HG03571 (cell line): ENCODE measurements around the gene HNRNPM.

Experiments used
- ATAC-seq: cut with Tn5 transposase; IDR thresholded peaks from one replicate; pipeline ENCODE4 v1.9.1; 2021; ENCODE audit not compliant: unreplicated experiment

HNRNPM gene

GRCh38 chr19:8459520-8460270, 14.9 kb downstream of the HNRNPM start:
- no peak for ATAC-seq

- ATAC-seq: no peak
Measured at GRCh38 chr19:8460516-8461298, 15.9 kb downstream of the HNRNPM start.

GRCh38 chr19:8461376-8461775, 16.6 kb downstream of the HNRNPM start:
- no peak for ATAC-seq

- no peak for ATAC-seq
Measured at GRCh38 chr19:8461891-8462290, 17.1 kb downstream of the HNRNPM start.

GRCh38 chr19:8462571-8462970, 17.8 kb downstream of the HNRNPM start:
- no peak for ATAC-seq

GRCh38 chr19:8463365-8463764, 18.6 kb downstream of the HNRNPM start:
- ATAC-seq: no peak

- ATAC-seq: no peak
Measured at GRCh38 chr19:8466018-8466417, 21.2 kb downstream of the HNRNPM start.

GRCh38 chr19:8468124-8468523, 23.3 kb downstream of the HNRNPM start:
- no peak for ATAC-seq

- no peak for ATAC-seq
Measured at GRCh38 chr19:8468761-8469373, 24.1 kb downstream of the HNRNPM start.

GRCh38 chr19:8469613-8470368, 25.0 kb downstream of the HNRNPM start:
- ATAC-seq: no peak

GRCh38 chr19:8473648-8474476, 29.1 kb downstream of the HNRNPM start:
- peak; percentile 53 for ATAC-seq

GRCh38 chr19:8475005-8475404, 30.2 kb downstream of the HNRNPM start:
- no peak for ATAC-seq

- ATAC-seq: no peak
Measured at GRCh38 chr19:8476524-8476923, 31.7 kb downstream of the HNRNPM start.

- ATAC-seq: no peak
Measured at GRCh38 chr19:8477889-8478288, 33.1 kb downstream of the HNRNPM start.

- no peak for ATAC-seq
Measured at GRCh38 chr19:8478598-8478997, 33.8 kb downstream of the HNRNPM start.

GRCh38 chr19:8481201-8481600, 36.4 kb downstream of the HNRNPM start:
- ATAC-seq: no peak

- ATAC-seq: no peak
Measured at GRCh38 chr19:8481616-8482015, 36.8 kb downstream of the HNRNPM start.

- ATAC-seq: no peak
Measured at GRCh38 chr19:8482696-8483095, 37.9 kb downstream of the HNRNPM start.

- no peak for ATAC-seq
Measured at GRCh38 chr19:8483165-8483564, 38.4 kb downstream of the HNRNPM start.

GRCh38 chr19:8484331-8484894, 39.6 kb downstream of the HNRNPM start:
- ATAC-seq: no peak
